ENCODE results near the gene CDH13. TPM values are rescaled to one million over a fixed set of nuclear protein-coding genes. Genes with fewer than 3 reads are reported as not detected.

Gene CDH13
- total RNA-seq, 2 experiments from 2014 or later, result not detected

DNA sequence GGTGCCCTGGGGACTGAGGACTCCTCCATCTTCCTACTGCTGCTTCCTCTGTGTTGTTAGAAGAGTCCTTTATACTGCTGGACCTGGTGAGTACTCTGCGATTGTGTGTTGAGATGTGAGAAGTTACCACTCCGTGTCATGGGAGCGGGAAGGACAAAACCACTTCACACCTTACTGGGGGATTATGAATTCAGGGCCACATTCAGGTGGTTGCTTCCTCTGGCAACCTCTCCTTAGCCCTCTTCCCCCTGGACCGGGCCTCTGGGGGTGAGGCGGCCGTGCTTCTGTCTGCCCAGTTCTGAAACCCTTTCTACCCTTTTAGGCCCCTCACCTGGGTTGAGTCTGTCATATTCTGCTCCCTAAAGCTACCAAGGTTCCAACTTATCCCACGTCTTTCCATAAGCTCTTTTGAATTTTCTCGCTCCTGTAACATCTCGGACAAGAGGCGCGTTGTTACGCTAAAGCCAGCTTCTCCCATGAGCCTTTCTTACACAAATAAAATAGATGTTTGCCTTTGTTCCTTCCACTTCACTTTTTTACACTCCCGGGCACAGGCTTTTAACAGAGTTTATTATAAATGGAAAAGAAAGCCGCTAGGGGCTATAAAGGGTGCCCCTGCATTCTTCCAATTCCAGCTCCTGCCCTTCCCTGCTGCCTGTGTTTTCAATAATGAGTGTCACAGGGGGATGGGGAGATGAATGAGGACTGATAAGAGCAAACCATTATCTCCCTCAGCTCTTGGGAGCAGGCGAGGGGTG, 20.7 kb upstream of the CDH13 start:
- Mint-ChIP-seq H3K4me1 (no peaks in the 10 kb centered on the region), H3K4me3 (no peak overlapping the region), H3K9me3 (ENCODE audit: low read depth) (peaks cover 2% of the 10 kb centered on the region), H3K27ac (no peak overlapping the region), H3K36me3 (no peaks in the 10 kb centered on the region), H3K27me3 (no peaks in the 10 kb centered on the region)
- CTCF ChIA-PET, result no interaction called here
- no peak for ATAC-seq
- DNase-seq, result no peak

- CTCF ChIA-PET, result no interaction called here
- Mint-ChIP-seq H3K4me3 (no peak overlapping the region), H3K4me1 (no peaks in the 10 kb centered on the region), H3K9me3 (ENCODE audit: low read depth) (peaks cover 2% of the 10 kb centered on the region), H3K27me3 (no peaks in the 10 kb centered on the region), H3K36me3 (no peaks in the 10 kb centered on the region), H3K27ac (no peak overlapping the region)
- DNase-seq (no peak), ATAC-seq (no peak)
Observed at GRCh38 chr16:82609140-82609539, 17.6 kb upstream of the CDH13 start.

DNA sequence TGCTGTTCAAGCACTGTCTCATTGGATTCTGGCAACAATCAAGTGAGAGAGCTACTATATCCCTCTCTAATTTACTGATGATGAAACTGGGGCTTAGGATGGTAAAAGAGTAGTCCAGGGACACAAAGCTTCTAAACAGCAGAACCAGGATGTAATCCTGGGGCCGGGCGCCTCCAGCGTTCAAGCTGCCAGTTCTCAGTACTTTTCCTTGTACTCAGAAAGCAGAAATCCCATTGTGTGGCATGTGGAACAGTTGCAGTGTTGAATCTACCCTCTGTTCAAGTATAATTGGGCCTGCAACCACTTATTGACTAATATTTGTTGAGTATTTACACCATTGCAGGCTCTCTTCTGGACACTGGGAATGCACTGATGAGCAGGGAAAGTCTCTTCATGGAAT, 14.5 kb upstream of the CDH13 start:
- no peak for ATAC-seq

GRCh38 chr16:82616356-82616755, 10.4 kb upstream of the CDH13 start:
- Mint-ChIP-seq H3K36me3 (no peaks in the 10 kb centered on the region), H3K27ac (no peak overlapping the region), H3K4me1 (no peaks in the 10 kb centered on the region), H3K9me3 (ENCODE audit: low read depth) (no peaks in the 10 kb centered on the region), H3K4me3 (no peak overlapping the region), H3K27me3 (peaks cover 5% of the 10 kb centered on the region)
- CTCF ChIA-PET, result no interaction called here
- DNase-seq (no peak), ATAC-seq (no peak)

More for the DNA sequence above, 14.5 kb upstream of the CDH13 start:
- no peaks in the 10 kb centered on the region for H3K36me3 Mint-ChIP-seq
- H3K27me3 Mint-ChIP-seq, result no peaks in the 10 kb centered on the region
- no peaks in the 10 kb centered on the region for H3K4me1 Mint-ChIP-seq
- no peak for DNase-seq
- no peak overlapping the region for H3K4me3 Mint-ChIP-seq
- no peak overlapping the region for H3K27ac Mint-ChIP-seq
- CTCF ChIA-PET, result no interaction called here
- peaks cover 2% of the 10 kb centered on the region for H3K9me3 Mint-ChIP-seq (ENCODE audit: low read depth)

- H3K27ac Mint-ChIP-seq, result no peak overlapping the region
- no peaks in the 10 kb centered on the region for H3K4me1 Mint-ChIP-seq
- no peaks in the 10 kb centered on the region for H3K9me3 Mint-ChIP-seq (ENCODE audit: low read depth)
- DNase-seq (no peak), ATAC-seq (no peak)
- peaks cover 36% of the 10 kb centered on the region for H3K27me3 Mint-ChIP-seq
- CTCF ChIA-PET, result no interaction called here
- H3K36me3 Mint-ChIP-seq, result no peaks in the 10 kb centered on the region
- H3K4me3 Mint-ChIP-seq, result no peak overlapping the region
Observed at GRCh38 chr16:82621781-82622180, 5.0 kb upstream of the CDH13 start.

- DNase-seq, result no peak
- Mint-ChIP-seq H3K4me3 (no peak overlapping the region), H3K27me3 (peaks cover 47% of the 10 kb centered on the region), H3K4me1 (no peaks in the 10 kb centered on the region), H3K36me3 (no peaks in the 10 kb centered on the region), H3K27ac (no peak overlapping the region), H3K9me3 (ENCODE audit: low read depth) (no peaks in the 10 kb centered on the region)
- CTCF ChIA-PET, result no interaction called here
- no peak for ATAC-seq
Observed at GRCh38 chr16:82623241-82623640, 3.5 kb upstream of the CDH13 start.

GRCh38 chr16:82625066-82625968, 1.5 kb upstream of the CDH13 start:
- ATAC-seq, result no peak
- CTCF ChIA-PET, result no interaction called here
- H3K27me3 Mint-ChIP-seq, result peaks cover 65% of the 10 kb centered on the region

GRCh38 chr16:82628088-82628423, 1.3 kb downstream of the CDH13 start:
- no peak overlapping the region for H3K27ac Mint-ChIP-seq
- peaks cover 67% of the 10 kb centered on the region for H3K27me3 Mint-ChIP-seq
- ATAC-seq (no peak), DNase-seq (no peak)
- no peaks in the 10 kb centered on the region for H3K36me3 Mint-ChIP-seq
- H3K9me3 Mint-ChIP-seq (ENCODE audit: low read depth), result no peaks in the 10 kb centered on the region
- CTCF ChIA-PET, result interaction anchor here (1.3 kb wide), 1 partner anchor 11 kb away, joined by 3 read pairs; no protein-coding TSS in a partner anchor
- H3K4me1 Mint-ChIP-seq, result peaks cover 2% of the 10 kb centered on the region
- no peak overlapping the region for H3K4me3 Mint-ChIP-seq

More at GRCh38 chr16:82625066-82625968, 1.5 kb upstream of the CDH13 start:
- Mint-ChIP-seq H3K27ac (no peak overlapping the region), H3K9me3 (ENCODE audit: low read depth) (no peaks in the 10 kb centered on the region), H3K4me1 (no peaks in the 10 kb centered on the region), H3K36me3 (no peaks in the 10 kb centered on the region), H3K4me3 (no peak overlapping the region)
- no peak for DNase-seq

- H3K9me3 Mint-ChIP-seq (ENCODE audit: low read depth), result no peaks in the 10 kb centered on the region
- H3K4me3 Mint-ChIP-seq, result no peak overlapping the region
- DNase-seq (no peak), ATAC-seq (no peak)
- H3K4me1 Mint-ChIP-seq, result peaks cover 2% of the 10 kb centered on the region
- CTCF ChIA-PET, result interaction anchor here (1.3 kb wide), 1 partner anchor 11 kb away, joined by 3 read pairs; no protein-coding TSS in a partner anchor
- H3K27me3 Mint-ChIP-seq, result peaks cover 66% of the 10 kb centered on the region
- no peaks in the 10 kb centered on the region for H3K36me3 Mint-ChIP-seq
- H3K27ac Mint-ChIP-seq, result no peak overlapping the region
Observed at GRCh38 chr16:82628711-82629110, 1.9 kb downstream of the CDH13 start.

- Mint-ChIP-seq H3K27me3 (peaks cover 62% of the 10 kb centered on the region), H3K4me3 (no peak overlapping the region), H3K27ac (no peak overlapping the region), H3K36me3 (no peaks in the 10 kb centered on the region), H3K4me1 (peaks cover 2% of the 10 kb centered on the region), H3K9me3 (ENCODE audit: low read depth) (no peaks in the 10 kb centered on the region)
- ATAC-seq (no peak), DNase-seq (no peak)
- CTCF ChIA-PET, result interaction anchor here (1.1 kb wide), 1 partner anchor 367 kb away, joined by 4 read pairs; no protein-coding TSS in a partner anchor
Observed at GRCh38 chr16:82629441-82630027, 2.8 kb downstream of the CDH13 start.

GRCh38 chr16:82630219-82630618, 3.5 kb downstream of the CDH13 start:
- DNase-seq (no peak), ATAC-seq (no peak)
- CTCF ChIA-PET, result interaction anchor here (0.9 to 1.4 kb wide), 4 partner anchors 10 to 368 kb away, joined by 3 to 7 read pairs (median 4); no protein-coding TSS in a partner anchor
- H3K9me3 Mint-ChIP-seq (ENCODE audit: low read depth), result no peaks in the 10 kb centered on the region
- no peak overlapping the region for H3K4me3 Mint-ChIP-seq
- peaks cover 8% of the 10 kb centered on the region for H3K4me1 Mint-ChIP-seq
- peaks cover 56% of the 10 kb centered on the region for H3K27me3 Mint-ChIP-seq
- H3K27ac Mint-ChIP-seq, result no peak overlapping the region
- H3K36me3 Mint-ChIP-seq, result no peaks in the 10 kb centered on the region

DNA sequence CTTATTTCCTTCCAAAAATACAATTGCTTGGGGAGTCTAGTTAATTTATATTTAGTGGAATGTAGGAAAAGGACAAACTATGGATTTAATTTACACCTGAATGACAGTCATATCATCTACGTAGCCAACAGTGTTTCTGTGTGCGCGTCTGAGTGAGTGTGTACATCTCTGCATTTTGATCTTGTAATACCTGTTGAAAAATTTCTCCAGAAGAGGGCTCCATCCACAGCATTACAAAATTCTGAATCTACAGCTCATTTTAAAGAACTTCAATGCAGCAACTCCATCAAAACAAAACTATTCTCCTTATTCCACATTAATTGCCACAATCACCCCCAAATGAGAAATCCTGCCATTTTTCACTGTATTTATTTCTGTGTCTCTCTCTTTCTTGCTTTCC, 3.9 kb downstream of the CDH13 start:
- no peak for DNase-seq
- Mint-ChIP-seq H3K36me3 (no peaks in the 10 kb centered on the region), H3K4me3 (no peak overlapping the region), H3K9me3 (ENCODE audit: low read depth) (no peaks in the 10 kb centered on the region), H3K27me3 (peaks cover 51% of the 10 kb centered on the region), H3K27ac (no peak overlapping the region), H3K4me1 (peaks cover 13% of the 10 kb centered on the region)
- ATAC-seq, result no peak
- CTCF ChIA-PET, result interaction anchor here (0.9 to 1.4 kb wide), 5 partner anchors 10 to 368 kb away, joined by 3 to 7 read pairs (median 4); no protein-coding TSS in a partner anchor

Data from activated CD8-positive, alpha-beta memory T cell treated with anti-CD3 and anti-CD28 coated beads, Interleukin-2, amount 10 ng/mL, durations not matched to agents 7 days and 5 days (primary cell).